Measurements from ENCODE around the gene ALDH18A1.

DNA sequence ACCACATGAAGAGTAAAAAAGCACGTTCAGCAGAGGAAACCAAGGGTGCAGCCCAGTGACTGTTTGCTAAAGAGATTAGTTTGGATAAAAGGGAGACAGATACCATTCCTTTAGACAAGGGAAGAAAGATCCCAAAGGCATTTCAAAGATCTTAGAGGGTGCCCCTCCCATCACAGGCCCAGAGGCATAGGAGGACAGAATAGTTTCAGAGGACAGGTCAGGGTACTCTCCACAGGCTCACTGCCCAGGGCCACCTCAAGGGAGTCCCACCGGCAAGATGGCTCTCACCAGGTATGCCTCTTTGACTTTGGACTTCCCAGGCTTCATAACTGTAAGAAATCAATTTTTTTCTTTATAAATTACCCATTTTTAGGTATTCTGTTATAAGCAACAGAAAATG lies 41.9 kb upstream of the ALDH18A1 start:
- TF ChIP-seq POLR2AphosphoS5 (IDR thresholded peaks at IDR 0.05) = no peak
- TF ChIP-seq, protein P1, sequence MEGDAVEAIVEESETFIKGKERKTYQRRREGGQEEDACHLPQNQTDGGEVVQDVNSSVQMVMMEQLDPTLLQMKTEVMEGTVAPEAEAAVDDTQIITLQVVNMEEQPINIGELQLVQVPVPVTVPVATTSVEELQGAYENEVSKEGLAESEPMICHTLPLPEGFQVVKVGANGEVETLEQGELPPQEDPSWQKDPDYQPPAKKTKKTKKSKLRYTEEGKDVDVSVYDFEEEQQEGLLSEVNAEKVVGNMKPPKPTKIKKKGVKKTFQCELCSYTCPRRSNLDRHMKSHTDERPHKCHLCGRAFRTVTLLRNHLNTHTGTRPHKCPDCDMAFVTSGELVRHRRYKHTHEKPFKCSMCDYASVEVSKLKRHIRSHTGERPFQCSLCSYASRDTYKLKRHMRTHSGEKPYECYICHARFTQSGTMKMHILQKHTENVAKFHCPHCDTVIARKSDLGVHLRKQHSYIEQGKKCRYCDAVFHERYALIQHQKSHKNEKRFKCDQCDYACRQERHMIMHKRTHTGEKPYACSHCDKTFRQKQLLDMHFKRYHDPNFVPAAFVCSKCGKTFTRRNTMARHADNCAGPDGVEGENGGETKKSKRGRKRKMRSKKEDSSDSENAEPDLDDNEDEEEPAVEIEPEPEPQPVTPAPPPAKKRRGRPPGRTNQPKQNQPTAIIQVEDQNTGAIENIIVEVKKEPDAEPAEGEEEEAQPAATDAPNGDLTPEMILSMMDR (IDR thresholded peaks at IDR 0.05 in 8 of 11, conservative IDR thresholded peaks at IDR 0.05 in 3 of 11) = no peak
